HepG2 (cell line): Measurements from ENCODE around the gene MYH9. TPM values are rescaled to one million over a fixed set of nuclear protein-coding genes. Genes with fewer than 3 reads are reported as not detected.
A peak's percentile ranks its signal among the peaks of the same experiment; 100 is the strongest.

Source experiments
- ARNTL ChIP-seq: sonication (generic); formaldehyde crosslinking; IDR thresholded peaks from 2 replicates; pipeline ENCODE4 v1.4.0; 2020; ENCODE audit warnings: mild to moderate bottlenecking, missing genetic modification reagents
- HNRNPUL1 ChIP-seq: fragments of 200-400 bp; formaldehyde crosslinking; IDR thresholded peaks from 2 replicates; pipeline ENCODE4 v1.6.1; 2017; ENCODE audit warnings: low read depth, mild to moderate bottlenecking, low read length, moderate library complexity
- POLR2G ChIP-seq: fragments of 200-400 bp; formaldehyde crosslinking; IDR thresholded peaks from 2 replicates; pipeline ENCODE4 v1.6.1; 2018; ENCODE audit warnings: mild to moderate bottlenecking, low read depth, low read length, moderate library complexity
- REL ChIP-seq: sonication (generic); formaldehyde crosslinking; conservative IDR thresholded peaks from 2 replicates; pipeline ENCODE4 v1.8.0; 2022; ENCODE audit warnings: mild to moderate bottlenecking, missing genetic modification reagents, moderate library complexity
- SETDB1 ChIP-seq: sonication (generic); formaldehyde crosslinking; IDR thresholded peaks from 2 replicates; pipeline ENCODE4 v1.5.1; 2020; ENCODE audit warnings: missing genetic modification reagents, mild to moderate bottlenecking, borderline replicate concordance
- ZBTB8A ChIP-seq: sonication (generic); formaldehyde crosslinking; IDR thresholded peaks from 2 replicates; pipeline ENCODE4 v1.4.0; 2020; ENCODE audit warnings: mild to moderate bottlenecking, low read depth, missing genetic modification reagents, borderline replicate concordance
- ZFP36 ChIP-seq: fragments of 150-350 bp; IDR thresholded peaks from 2 replicates; pipeline ENCODE4 v1.6.1; 2018; ENCODE audit warnings: borderline replicate concordance, low read length, low read depth; ENCODE audit not compliant: partially characterized antibody
- ZFP41 ChIP-seq: sonication (generic); formaldehyde crosslinking; IDR thresholded peaks from 2 replicates; pipeline ENCODE4 v1.4.0; 2020; ENCODE audit warnings: mild to moderate bottlenecking, missing genetic modification reagents, borderline replicate concordance
- ZNF232 ChIP-seq: sonication (generic); formaldehyde crosslinking; IDR thresholded peaks from 2 replicates; pipeline ENCODE4 v1.4.0; 2020; ENCODE audit warnings: missing genetic modification reagents, borderline replicate concordance
- ZNF329 ChIP-seq: sonication (generic); formaldehyde crosslinking; IDR thresholded peaks from 2 replicates; pipeline ENCODE4 v1.9.0; 2021; ENCODE audit warnings: low read depth, mild to moderate bottlenecking, missing genetic modification reagents
- ZNF354B ChIP-seq: sonication (generic); formaldehyde crosslinking; IDR thresholded peaks from 2 replicates; pipeline ENCODE4 v1.8.0; 2022; ENCODE audit warnings: mild to moderate bottlenecking, missing genetic modification reagents
- ZNF839 ChIP-seq: sonication (generic); formaldehyde crosslinking; IDR thresholded peaks from 2 replicates; pipeline ENCODE4 v1.4.0; 2020; ENCODE audit warnings: missing genetic modification reagents, mild to moderate bottlenecking, borderline replicate concordance
- polyA plus RNA-seq, 8 experiments: library from polyadenylated mRNA; depleted of rRNA in 3 of 8; stranded (reverse) in 7 of 8; unstranded in 1 of 8; fragments of >200 nt; fragmentation: Illumina TruSeq in 4 of 8; extraction: Trizol in 4 of 8; gene quantifications; 2 replicates each; pipeline versions ENCODE4 v1.2.1 to v1.2.3, GENCODE V29; 2011 to 2016; ENCODE audit warnings: low read depth in 4 of 8, missing spikeins in 1 of 8, mixed read lengths in 1 of 8; ENCODE audit not compliant: insufficient read depth in 1 of 8
- total RNA-seq, 5 experiments: library from RNA; depleted of rRNA; stranded (reverse); fragments of >200 nt; fragmentation: Illumina TruSeq; extraction: Trizol; gene quantifications; 2 replicates each; pipeline ENCODE4 v1.2.3, GENCODE V29; 2016; ENCODE audit warnings: low read depth in 1 of 5
- TF ChIP-seq, protein P1 (sequence below): sonication (generic); formaldehyde crosslinking; IDR thresholded peaks from 2 replicates; pipeline ENCODE4 v1.4.0; 2020; ENCODE audit warnings: mild to moderate bottlenecking, missing genetic modification reagents
- TF ChIP-seq, protein P2 (sequence below): sonication (generic); formaldehyde crosslinking; IDR thresholded peaks from 2 replicates; pipeline ENCODE4 v1.8.1; 2022; ENCODE audit warnings: low read depth, mild to moderate bottlenecking, missing genetic modification reagents
- TF ChIP-seq, protein P3 (sequence below): IDR thresholded peaks from 2 replicates; pipeline ENCODE4 v1.4.0; 2020; ENCODE audit warnings: mild to moderate bottlenecking, missing genetic modification reagents
- TF ChIP-seq, protein P4 (sequence below): sonication (generic); formaldehyde crosslinking; IDR thresholded peaks from 2 replicates; pipeline ENCODE4 v1.4.0; 2020; ENCODE audit warnings: missing genetic modification reagents

The MYH9 gene
- total and polyA plus RNA-seq, 2 of the 13 experiments (the other 11 are each of a cell fraction or from before 2014, with no cell fraction given): 50.7 to 98.5 TPM

DNA sequence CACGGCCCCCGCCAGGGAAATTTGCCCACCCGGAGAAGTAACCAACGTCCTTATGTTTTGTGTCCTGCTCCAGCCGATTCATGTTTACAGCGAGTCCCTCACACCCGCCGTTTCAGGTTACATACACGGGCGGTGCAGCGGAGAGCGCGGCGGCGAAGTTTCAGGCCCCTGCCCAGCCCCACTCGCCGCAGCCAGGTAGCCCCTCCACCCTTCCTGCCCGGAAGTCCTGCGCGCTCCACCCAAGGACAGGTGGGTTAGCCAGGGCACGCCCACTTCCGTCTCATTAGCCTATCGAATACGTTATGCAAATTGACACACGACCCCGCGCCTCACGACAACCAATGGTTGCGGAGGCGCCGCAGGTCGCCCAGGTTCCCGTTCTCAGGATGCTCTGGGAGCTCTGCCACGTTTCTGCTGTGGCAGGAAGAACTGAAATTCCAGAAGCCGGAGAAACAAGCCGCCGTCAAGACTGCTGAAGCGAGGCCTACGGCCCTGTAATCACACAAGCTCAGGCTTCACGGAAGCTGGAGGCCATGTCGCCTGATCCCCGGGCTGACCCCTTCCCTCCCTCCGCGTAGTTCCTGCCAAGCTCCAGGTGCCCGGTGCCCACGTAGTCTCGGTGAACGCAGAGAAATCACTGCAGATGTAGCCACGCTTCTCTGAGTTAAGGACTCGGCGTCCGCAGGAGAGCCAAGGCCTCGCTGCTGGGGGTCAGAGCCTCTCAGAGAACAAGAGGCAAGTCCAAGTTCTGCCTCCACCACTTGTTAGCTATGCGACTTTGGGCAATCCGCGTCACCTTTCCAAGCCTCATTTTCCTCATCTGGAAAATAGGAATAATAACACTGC is 22.4 kb upstream of the MYH9 start (continued):
- TF ChIP-seq, protein P1, sequence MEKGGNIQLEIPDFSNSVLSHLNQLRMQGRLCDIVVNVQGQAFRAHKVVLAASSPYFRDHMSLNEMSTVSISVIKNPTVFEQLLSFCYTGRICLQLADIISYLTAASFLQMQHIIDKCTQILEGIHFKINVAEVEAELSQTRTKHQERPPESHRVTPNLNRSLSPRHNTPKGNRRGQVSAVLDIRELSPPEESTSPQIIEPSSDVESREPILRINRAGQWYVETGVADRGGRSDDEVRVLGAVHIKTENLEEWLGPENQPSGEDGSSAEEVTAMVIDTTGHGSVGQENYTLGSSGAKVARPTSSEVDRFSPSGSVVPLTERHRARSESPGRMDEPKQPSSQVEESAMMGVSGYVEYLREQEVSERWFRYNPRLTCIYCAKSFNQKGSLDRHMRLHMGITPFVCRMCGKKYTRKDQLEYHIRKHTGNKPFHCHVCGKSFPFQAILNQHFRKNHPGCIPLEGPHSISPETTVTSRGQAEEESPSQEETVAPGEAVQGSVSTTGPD (CRISPR knock-in tag): 0 out of 2 replicates have a peak, but pooled peaks have one; percentile 55
- TF ChIP-seq ZNF232 (CRISPR knock-in tag) (peak; percentile 82; the same call in 1 of the 2 replicates), ZBTB8A (CRISPR knock-in tag) (no peak), ZNF329 (CRISPR knock-in tag) (no peak), ARNTL (no peak), ZFP41 (CRISPR knock-in tag) (no peak; the same call in 1 of the 2 replicates), ZNF354B (no peak), HNRNPUL1 (no peak), POLR2G (peak; percentile 86), SETDB1 (CRISPR knock-in tag) (no peak), ZNF839 (CRISPR knock-in tag) (no peak), ZFP36 (no peak), REL (CRISPR knock-in tag) (no peak)
- TF ChIP-seq, protein P2, sequence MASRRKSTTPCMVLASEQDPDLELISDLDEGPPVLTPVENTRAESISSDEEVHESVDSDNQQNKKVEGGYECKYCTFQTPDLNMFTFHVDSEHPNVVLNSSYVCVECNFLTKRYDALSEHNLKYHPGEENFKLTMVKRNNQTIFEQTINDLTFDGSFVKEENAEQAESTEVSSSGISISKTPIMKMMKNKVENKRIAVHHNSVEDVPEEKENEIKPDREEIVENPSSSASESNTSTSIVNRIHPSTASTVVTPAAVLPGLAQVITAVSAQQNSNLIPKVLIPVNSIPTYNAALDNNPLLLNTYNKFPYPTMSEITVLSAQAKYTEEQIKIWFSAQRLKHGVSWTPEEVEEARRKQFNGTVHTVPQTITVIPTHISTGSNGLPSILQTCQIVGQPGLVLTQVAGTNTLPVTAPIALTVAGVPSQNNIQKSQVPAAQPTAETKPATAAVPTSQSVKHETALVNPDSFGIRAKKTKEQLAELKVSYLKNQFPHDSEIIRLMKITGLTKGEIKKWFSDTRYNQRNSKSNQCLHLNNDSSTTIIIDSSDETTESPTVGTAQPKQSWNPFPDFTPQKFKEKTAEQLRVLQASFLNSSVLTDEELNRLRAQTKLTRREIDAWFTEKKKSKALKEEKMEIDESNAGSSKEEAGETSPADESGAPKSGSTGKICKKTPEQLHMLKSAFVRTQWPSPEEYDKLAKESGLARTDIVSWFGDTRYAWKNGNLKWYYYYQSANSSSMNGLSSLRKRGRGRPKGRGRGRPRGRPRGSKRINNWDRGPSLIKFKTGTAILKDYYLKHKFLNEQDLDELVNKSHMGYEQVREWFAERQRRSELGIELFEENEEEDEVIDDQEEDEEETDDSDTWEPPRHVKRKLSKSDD (CRISPR knock-in tag): peak; percentile 63; the same call in 1 of the 2 replicates
- TF ChIP-seq, protein P3, sequence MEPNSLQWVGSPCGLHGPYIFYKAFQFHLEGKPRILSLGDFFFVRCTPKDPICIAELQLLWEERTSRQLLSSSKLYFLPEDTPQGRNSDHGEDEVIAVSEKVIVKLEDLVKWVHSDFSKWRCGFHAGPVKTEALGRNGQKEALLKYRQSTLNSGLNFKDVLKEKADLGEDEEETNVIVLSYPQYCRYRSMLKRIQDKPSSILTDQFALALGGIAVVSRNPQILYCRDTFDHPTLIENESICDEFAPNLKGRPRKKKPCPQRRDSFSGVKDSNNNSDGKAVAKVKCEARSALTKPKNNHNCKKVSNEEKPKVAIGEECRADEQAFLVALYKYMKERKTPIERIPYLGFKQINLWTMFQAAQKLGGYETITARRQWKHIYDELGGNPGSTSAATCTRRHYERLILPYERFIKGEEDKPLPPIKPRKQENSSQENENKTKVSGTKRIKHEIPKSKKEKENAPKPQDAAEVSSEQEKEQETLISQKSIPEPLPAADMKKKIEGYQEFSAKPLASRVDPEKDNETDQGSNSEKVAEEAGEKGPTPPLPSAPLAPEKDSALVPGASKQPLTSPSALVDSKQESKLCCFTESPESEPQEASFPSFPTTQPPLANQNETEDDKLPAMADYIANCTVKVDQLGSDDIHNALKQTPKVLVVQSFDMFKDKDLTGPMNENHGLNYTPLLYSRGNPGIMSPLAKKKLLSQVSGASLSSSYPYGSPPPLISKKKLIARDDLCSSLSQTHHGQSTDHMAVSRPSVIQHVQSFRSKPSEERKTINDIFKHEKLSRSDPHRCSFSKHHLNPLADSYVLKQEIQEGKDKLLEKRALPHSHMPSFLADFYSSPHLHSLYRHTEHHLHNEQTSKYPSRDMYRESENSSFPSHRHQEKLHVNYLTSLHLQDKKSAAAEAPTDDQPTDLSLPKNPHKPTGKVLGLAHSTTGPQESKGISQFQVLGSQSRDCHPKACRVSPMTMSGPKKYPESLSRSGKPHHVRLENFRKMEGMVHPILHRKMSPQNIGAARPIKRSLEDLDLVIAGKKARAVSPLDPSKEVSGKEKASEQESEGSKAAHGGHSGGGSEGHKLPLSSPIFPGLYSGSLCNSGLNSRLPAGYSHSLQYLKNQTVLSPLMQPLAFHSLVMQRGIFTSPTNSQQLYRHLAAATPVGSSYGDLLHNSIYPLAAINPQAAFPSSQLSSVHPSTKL (CRISPR knock-in tag): peak; percentile 64
- TF ChIP-seq, protein P4, sequence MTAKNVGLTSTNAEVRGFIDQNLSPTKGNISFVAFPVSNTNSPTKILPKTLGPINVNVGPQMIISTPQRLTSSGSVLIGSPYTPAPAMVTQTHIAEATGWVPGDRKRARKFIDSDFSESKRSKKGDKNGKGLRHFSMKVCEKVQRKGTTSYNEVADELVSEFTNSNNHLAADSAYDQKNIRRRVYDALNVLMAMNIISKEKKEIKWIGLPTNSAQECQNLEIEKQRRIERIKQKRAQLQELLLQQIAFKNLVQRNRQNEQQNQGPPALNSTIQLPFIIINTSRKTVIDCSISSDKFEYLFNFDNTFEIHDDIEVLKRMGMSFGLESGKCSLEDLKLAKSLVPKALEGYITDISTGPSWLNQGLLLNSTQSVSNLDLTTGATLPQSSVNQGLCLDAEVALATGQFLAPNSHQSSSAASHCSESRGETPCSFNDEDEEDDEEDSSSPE (CRISPR knock-in tag): peak; percentile 49
